Liver (tissue), 9 donors: ENCODE results near the gene SCRN2. TPM values are rescaled to one million over a fixed set of nuclear protein-coding genes. Genes with fewer than 3 reads are reported as not detected.
A peak's percentile ranks its signal among the peaks of the same experiment; 100 is the strongest.

Experiments used
- DNase-seq: peaks from one replicate; pipeline ENCODE4 v3.0.0-alpha.2; 2017; ENCODE audit warnings: low spot score
- H3K27ac ChIP-seq, 2 donors: one replicate each; pipeline ENCODE4 v1.7.0; 2013; ENCODE audit warnings: inconsistent platforms in 2 of 2, low read length in 2 of 2, control low read depth in 1 of 2, low read depth in 1 of 2, mild to moderate bottlenecking in 1 of 2
- H3K27me3 ChIP-seq, 4 donors: one replicate each; pipeline versions ENCODE4 v1.6.1 to v1.7.0; 2013; ENCODE audit warnings: low read length in 3 of 4, inconsistent platforms in 1 of 4, mild to moderate bottlenecking in 1 of 4, moderate library complexity in 1 of 4; ENCODE audit not compliant: control insufficient read depth in 4 of 4, insufficient read depth in 4 of 4
- H3K36me3 ChIP-seq, 4 donors: one replicate each; pipeline versions ENCODE4 v1.6.1 to v1.7.0; 2013; ENCODE audit warnings: low read length in 3 of 4, mild to moderate bottlenecking in 3 of 4, low read depth in 1 of 4, moderate library complexity in 1 of 4; ENCODE audit not compliant: control insufficient read depth in 4 of 4, insufficient read depth in 3 of 4
- H3K4me1 ChIP-seq, 4 donors: one replicate each; pipeline versions ENCODE4 v1.6.1 to v1.7.0; 2013; ENCODE audit warnings: low read length in 3 of 4, mild to moderate bottlenecking in 3 of 4, moderate library complexity in 1 of 4; ENCODE audit not compliant: control insufficient read depth in 4 of 4, insufficient read depth in 4 of 4
- H3K4me3 ChIP-seq, 3 donors: one replicate each; pipeline versions ENCODE4 v1.6.1 to v1.7.0; 2013; ENCODE audit warnings: low read length in 3 of 3, control low read depth in 1 of 3, low read depth in 1 of 3, mild to moderate bottlenecking in 1 of 3
- H3K9ac ChIP-seq, 2 donors: one replicate each; pipeline ENCODE4 v1.7.0; 2013; ENCODE audit warnings: low read length in 2 of 2, mild to moderate bottlenecking in 2 of 2, moderate library complexity in 2 of 2, control low read depth in 1 of 2, low read depth in 1 of 2
- H3K9me3 ChIP-seq, 4 donors: one replicate each; pipeline versions ENCODE4 v1.6.1 to v1.7.0; 2013; ENCODE audit warnings: low read length in 3 of 4; ENCODE audit not compliant: control insufficient read depth in 4 of 4
- EGR1 ChIP-seq, 2 donors: IDR thresholded peaks; 2 replicates each; pipeline ENCODE4 v1.6.1; 2016 to 2018; ENCODE audit warnings: antibody characterized with exemption in 2 of 2, low read depth in 2 of 2
- FOXA1 ChIP-seq: IDR thresholded peaks from 2 replicates; pipeline ENCODE4 v1.6.1; 2016; ENCODE audit warnings: antibody characterized with exemption
- FOXA2 ChIP-seq: IDR thresholded peaks from 2 replicates; pipeline ENCODE4 v1.6.1; 2016; ENCODE audit warnings: antibody characterized with exemption
- GABPA ChIP-seq, 2 donors: IDR thresholded peaks in 1 of 2; conservative IDR thresholded peaks in 1 of 2; 2 replicates each; pipeline ENCODE4 v1.6.1; 2016; ENCODE audit warnings: antibody characterized with exemption in 2 of 2, mild to moderate bottlenecking in 1 of 2, moderate library complexity in 1 of 2
- HNF4A ChIP-seq, 2 donors: conservative IDR thresholded peaks; 2 replicates each; pipeline ENCODE4 v1.6.1; 2016; ENCODE audit warnings: antibody characterized with exemption in 2 of 2, mild to moderate bottlenecking in 2 of 2
- HNF4G ChIP-seq: IDR thresholded peaks from 2 replicates; pipeline ENCODE4 v1.6.1; 2016; ENCODE audit warnings: antibody characterized with exemption
- JUND ChIP-seq, 2 donors: IDR thresholded peaks; 2 replicates each; pipeline ENCODE4 v1.6.1; 2016; ENCODE audit warnings: antibody characterized with exemption in 2 of 2
- NR2F2 ChIP-seq: IDR thresholded peaks from 2 replicates; pipeline ENCODE4 v1.6.1; 2016; ENCODE audit warnings: antibody characterized with exemption
- RAD21 ChIP-seq, 2 donors: IDR thresholded peaks; 2 replicates each; pipeline ENCODE4 v1.6.1; 2016; ENCODE audit warnings: antibody characterized with exemption in 2 of 2, mild to moderate bottlenecking in 2 of 2
- RXRA ChIP-seq, 2 donors: IDR thresholded peaks; 2 replicates each; pipeline ENCODE4 v1.6.1; 2017 to 2018; ENCODE audit warnings: antibody characterized with exemption in 2 of 2, mild to moderate bottlenecking in 1 of 2
- SP1 ChIP-seq: IDR thresholded peaks from 2 replicates; pipeline ENCODE4 v1.6.1; 2018; ENCODE audit warnings: antibody characterized with exemption, mild to moderate bottlenecking
- TAF1 ChIP-seq: conservative IDR thresholded peaks from 2 replicates; pipeline ENCODE4 v1.6.1; 2016; ENCODE audit warnings: antibody characterized with exemption, mild to moderate bottlenecking
- YY1 ChIP-seq: IDR thresholded peaks from 2 replicates; pipeline ENCODE4 v1.6.1; 2016; ENCODE audit warnings: antibody characterized with exemption, mild to moderate bottlenecking
- WGBS: extraction: QIAGEN DNeasy Blood & Tissue Kit; methylation state at CpG from one replicate; pipeline ENCODE4 v1.1.7; 2013; 5-methylcytosine and 5-hydroxymethylcytosine counted together
- polyA plus RNA-seq, 2 donors: library from polyadenylated mRNA; stranded (reverse) in 1 of 2; unstranded in 1 of 2; fragments of 200-250 nt in 1 of 2; fragments of >200 nt in 1 of 2; fragmentation: Nextera tagmentation in 1 of 2; extraction: Ambion mirVana in 1 of 2; gene quantifications; one replicate each; pipeline versions ENCODE4 v1.2.1 to v1.2.3, GENCODE V29; 2013 to 2015
- total RNA-seq, 2 donors: library from RNA; depleted of rRNA; stranded (reverse); fragments of >200 nt; gene quantifications; one replicate each; pipeline ENCODE4 v1.2.3, GENCODE V29; 2014
- TF ChIP-seq, protein P1 (sequence below): fragments of 150-350 bp; IDR thresholded peaks from 2 replicates; pipeline ENCODE4 v1.5.1; 2017; ENCODE audit warnings: improper control_type of control experiment, low read depth, low read length; ENCODE audit not compliant: missing input control
- TF ChIP-seq, protein P2 (sequence below): IDR thresholded peaks from 2 replicates; pipeline ENCODE4 v1.6.1; 2016; ENCODE audit warnings: antibody characterized with exemption, mild to moderate bottlenecking
- TF ChIP-seq, protein P3 (sequence below): IDR thresholded peaks from 2 replicates; pipeline ENCODE4 v1.6.1; 2016; ENCODE audit warnings: antibody characterized with exemption
- TF ChIP-seq, protein P4 (sequence below): IDR thresholded peaks from 2 replicates; pipeline ENCODE4 v1.6.1; 2016; ENCODE audit warnings: antibody characterized with exemption
- TF ChIP-seq, protein P5 (sequence below): IDR thresholded peaks from 2 replicates; pipeline ENCODE4 v1.6.1; 2016; ENCODE audit warnings: antibody characterized with exemption
- donor health status: healthy.
- donor health status: healthy.
- donor health status: healthy.
- donor health status: healthy.
- donor health status: healthy.

The SCRN2 gene
- total and polyA plus RNA-seq, 4 donors, result 17.8 to 27.4 (median 20.3) TPM

DNA sequence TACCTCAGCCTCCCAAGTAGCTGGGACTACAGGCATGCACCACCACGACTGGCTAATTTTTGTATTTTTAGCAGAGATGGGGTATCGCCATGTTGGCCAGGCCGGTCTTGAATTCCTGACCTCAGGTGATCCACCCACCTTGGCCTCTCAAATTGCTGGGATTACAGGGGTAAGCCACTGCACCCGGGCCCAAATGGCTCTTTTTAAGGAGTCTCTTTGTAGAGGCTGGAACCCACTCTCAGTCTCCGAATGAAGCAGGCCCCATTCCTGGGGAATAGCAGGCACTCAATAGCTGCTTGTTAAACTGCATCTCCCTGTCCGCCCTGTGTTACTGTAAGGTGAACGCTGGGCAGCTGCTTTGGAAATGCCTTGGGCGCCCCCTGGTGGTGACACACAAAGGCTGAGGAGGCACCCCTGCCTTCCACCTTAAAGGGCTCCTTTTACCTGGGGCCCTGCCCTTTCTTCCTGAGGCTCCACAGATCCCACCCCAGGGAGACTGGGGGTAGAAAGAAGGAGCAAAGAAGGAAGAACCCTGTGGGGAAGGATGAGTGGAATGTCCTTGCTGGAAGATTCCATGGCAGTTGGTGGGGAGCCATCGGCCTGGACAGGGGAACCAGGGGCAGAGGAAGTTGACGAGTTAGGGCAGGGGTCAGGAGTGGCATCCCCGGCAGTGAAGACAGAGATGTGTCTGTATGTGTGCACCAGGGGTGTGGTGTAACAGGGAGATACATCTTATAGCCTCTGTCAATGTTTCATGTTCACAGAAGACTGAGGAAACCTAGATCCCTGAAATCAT is 48.9 kb upstream of the SCRN2 start:
- peak; percentile 93 for DNase-seq
- no peak overlapping the region for H3K9ac ChIP-seq
- TF ChIP-seq RAD21 (IDR thresholded peaks at IDR 0.05), result peak; percentile 97 to 99
- TF ChIP-seq, protein P1, sequence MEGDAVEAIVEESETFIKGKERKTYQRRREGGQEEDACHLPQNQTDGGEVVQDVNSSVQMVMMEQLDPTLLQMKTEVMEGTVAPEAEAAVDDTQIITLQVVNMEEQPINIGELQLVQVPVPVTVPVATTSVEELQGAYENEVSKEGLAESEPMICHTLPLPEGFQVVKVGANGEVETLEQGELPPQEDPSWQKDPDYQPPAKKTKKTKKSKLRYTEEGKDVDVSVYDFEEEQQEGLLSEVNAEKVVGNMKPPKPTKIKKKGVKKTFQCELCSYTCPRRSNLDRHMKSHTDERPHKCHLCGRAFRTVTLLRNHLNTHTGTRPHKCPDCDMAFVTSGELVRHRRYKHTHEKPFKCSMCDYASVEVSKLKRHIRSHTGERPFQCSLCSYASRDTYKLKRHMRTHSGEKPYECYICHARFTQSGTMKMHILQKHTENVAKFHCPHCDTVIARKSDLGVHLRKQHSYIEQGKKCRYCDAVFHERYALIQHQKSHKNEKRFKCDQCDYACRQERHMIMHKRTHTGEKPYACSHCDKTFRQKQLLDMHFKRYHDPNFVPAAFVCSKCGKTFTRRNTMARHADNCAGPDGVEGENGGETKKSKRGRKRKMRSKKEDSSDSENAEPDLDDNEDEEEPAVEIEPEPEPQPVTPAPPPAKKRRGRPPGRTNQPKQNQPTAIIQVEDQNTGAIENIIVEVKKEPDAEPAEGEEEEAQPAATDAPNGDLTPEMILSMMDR, result peak; percentile 94
- TF ChIP-seq RXRA (IDR thresholded peaks at IDR 0.05), result peak in 1 of 2 donors; percentile 45
- TF ChIP-seq HNF4G, result no peak
- WGBS, result 40% methylated on average over 11 of the region's 11 CpGs
- peaks cover 0 to 8% (median 4%) of the 10 kb centered on the region in 4 donors for H3K4me1 ChIP-seq
- no peaks in the 10 kb centered on the region for H3K27me3 ChIP-seq
- H3K27ac ChIP-seq, result no peak overlapping the region
- no peaks in the 10 kb centered on the region for H3K36me3 ChIP-seq
- H3K9me3 ChIP-seq, result no peaks in the 10 kb centered on the region
- H3K4me3 ChIP-seq, result no peak overlapping the region

DNA sequence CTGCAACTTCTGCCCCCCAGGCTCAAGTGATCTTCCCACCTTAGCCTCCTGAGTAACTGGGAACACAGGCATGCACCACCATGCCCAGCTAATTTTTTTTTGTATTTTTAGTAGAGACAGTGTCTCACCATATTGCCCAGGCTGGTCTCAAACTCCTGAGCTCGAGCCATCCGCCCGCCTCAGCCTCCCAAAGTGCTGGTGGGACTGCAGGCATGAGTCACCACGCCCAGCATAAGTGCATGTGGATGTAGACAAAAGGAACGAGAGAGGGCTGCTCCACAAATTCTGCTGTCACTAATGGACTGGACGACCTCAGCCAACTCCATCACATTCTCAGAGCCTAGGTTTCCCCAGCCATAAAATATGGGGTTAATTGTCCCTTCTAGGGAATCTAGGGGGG is 47.2 kb upstream of the SCRN2 start:
- no peaks in the 10 kb centered on the region for H3K36me3 ChIP-seq
- no peaks in the 10 kb centered on the region for H3K4me1 ChIP-seq
- TF ChIP-seq, protein P2, sequence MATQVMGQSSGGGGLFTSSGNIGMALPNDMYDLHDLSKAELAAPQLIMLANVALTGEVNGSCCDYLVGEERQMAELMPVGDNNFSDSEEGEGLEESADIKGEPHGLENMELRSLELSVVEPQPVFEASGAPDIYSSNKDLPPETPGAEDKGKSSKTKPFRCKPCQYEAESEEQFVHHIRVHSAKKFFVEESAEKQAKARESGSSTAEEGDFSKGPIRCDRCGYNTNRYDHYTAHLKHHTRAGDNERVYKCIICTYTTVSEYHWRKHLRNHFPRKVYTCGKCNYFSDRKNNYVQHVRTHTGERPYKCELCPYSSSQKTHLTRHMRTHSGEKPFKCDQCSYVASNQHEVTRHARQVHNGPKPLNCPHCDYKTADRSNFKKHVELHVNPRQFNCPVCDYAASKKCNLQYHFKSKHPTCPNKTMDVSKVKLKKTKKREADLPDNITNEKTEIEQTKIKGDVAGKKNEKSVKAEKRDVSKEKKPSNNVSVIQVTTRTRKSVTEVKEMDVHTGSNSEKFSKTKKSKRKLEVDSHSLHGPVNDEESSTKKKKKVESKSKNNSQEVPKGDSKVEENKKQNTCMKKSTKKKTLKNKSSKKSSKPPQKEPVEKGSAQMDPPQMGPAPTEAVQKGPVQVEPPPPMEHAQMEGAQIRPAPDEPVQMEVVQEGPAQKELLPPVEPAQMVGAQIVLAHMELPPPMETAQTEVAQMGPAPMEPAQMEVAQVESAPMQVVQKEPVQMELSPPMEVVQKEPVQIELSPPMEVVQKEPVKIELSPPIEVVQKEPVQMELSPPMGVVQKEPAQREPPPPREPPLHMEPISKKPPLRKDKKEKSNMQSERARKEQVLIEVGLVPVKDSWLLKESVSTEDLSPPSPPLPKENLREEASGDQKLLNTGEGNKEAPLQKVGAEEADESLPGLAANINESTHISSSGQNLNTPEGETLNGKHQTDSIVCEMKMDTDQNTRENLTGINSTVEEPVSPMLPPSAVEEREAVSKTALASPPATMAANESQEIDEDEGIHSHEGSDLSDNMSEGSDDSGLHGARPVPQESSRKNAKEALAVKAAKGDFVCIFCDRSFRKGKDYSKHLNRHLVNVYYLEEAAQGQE, result no peak
- TF ChIP-seq, protein P1, result no peak
- TF ChIP-seq, protein P3, sequence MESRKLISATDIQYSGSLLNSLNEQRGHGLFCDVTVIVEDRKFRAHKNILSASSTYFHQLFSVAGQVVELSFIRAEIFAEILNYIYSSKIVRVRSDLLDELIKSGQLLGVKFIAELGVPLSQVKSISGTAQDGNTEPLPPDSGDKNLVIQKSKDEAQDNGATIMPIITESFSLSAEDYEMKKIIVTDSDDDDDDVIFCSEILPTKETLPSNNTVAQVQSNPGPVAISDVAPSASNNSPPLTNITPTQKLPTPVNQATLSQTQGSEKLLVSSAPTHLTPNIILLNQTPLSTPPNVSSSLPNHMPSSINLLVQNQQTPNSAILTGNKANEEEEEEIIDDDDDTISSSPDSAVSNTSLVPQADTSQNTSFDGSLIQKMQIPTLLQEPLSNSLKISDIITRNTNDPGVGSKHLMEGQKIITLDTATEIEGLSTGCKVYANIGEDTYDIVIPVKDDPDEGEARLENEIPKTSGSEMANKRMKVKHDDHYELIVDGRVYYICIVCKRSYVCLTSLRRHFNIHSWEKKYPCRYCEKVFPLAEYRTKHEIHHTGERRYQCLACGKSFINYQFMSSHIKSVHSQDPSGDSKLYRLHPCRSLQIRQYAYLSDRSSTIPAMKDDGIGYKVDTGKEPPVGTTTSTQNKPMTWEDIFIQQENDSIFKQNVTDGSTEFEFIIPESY, result no peak
- no peak for TF ChIP-seq RAD21 (IDR thresholded peaks at IDR 0.05)
- TF ChIP-seq HNF4A (conservative IDR thresholded peaks at IDR 0.05), result no peak
- TF ChIP-seq HNF4G, result no peak
- TF ChIP-seq NR2F2, result no peak
- TF ChIP-seq FOXA2, result no peak
- no peak for TF ChIP-seq JUND (IDR thresholded peaks at IDR 0.05)
- TF ChIP-seq YY1, result no peak
- TF ChIP-seq, protein P4, sequence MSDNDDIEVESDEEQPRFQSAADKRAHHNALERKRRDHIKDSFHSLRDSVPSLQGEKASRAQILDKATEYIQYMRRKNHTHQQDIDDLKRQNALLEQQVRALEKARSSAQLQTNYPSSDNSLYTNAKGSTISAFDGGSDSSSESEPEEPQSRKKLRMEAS, result no peak
- TF ChIP-seq, protein P5, sequence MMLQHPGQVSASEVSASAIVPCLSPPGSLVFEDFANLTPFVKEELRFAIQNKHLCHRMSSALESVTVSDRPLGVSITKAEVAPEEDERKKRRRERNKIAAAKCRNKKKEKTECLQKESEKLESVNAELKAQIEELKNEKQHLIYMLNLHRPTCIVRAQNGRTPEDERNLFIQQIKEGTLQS, result no peak
- no peak for TF ChIP-seq EGR1 (IDR thresholded peaks at IDR 0.05; ENCODE audit: low read depth in 2 of 2)
- TF ChIP-seq GABPA (IDR thresholded peaks at IDR 0.05 in 1 of 2, conservative IDR thresholded peaks at IDR 0.05 in 1 of 2), result no peak
- no peak for TF ChIP-seq FOXA1
- no peak for TF ChIP-seq TAF1
- no peak for TF ChIP-seq SP1
- TF ChIP-seq RXRA (IDR thresholded peaks at IDR 0.05), result no peak
- H3K27me3 ChIP-seq, result no peaks in the 10 kb centered on the region
- H3K4me3 ChIP-seq, result no peak overlapping the region
- H3K9me3 ChIP-seq, result no peaks in the 10 kb centered on the region
- no peak for DNase-seq
- 86% methylated on average over 6 of the region's 6 CpGs for WGBS
- no peak overlapping the region for H3K9ac ChIP-seq
- H3K27ac ChIP-seq, result no peak overlapping the region
